GM12878 (cell line): ENCODE results near the gene MGAT1. TPM values are rescaled to one million over a fixed set of nuclear protein-coding genes. Genes with fewer than 3 reads are reported as not detected.

Experiments used
- ATAC-seq: fragments of 200-7000 bp; cut with Tn5 transposase; 3 replicates; pipeline ENCODE4 v1.9.1; 2020; ENCODE audit warnings: mild to moderate bottlenecking, moderate library complexity
- BruUV-seq: library from RNA; stranded (reverse); fragments of 400-500 nt; replicated peaks from 2 replicates; lab custom pipeline; 2021; lab: Mats Ljungman, UMichigan
- CTCF ChIA-PET: fragments of 300-600 bp; sonication (Branson Sonifier 250); formaldehyde crosslinking; extraction: SDS; loops from one replicate; lab custom pipeline; 2021; ENCODE audit warnings: inconsistent platforms; lab: Yijun Ruan, JAX
- POLR2A ChIA-PET: fragments of 350-600 bp; formaldehyde crosslinking; extraction: SDS; loops from one replicate; lab custom pipeline; 2021; ENCODE audit warnings: inconsistent platforms; lab: Charles Lee
- RAD21 ChIA-PET: fragments of 300-600 bp; sonication (Branson Sonifier 250); formaldehyde crosslinking; loops from one replicate; lab custom pipeline; 2023; ENCODE audit warnings: antibody characterized with exemption; ENCODE audit not compliant: unreplicated experiment; lab: Charles Lee
- SMC1A ChIA-PET: fragments of 300-600 bp; sonication (Branson Sonifier 250); formaldehyde crosslinking; loops from one replicate; lab custom pipeline; 2023; ENCODE audit not compliant: unreplicated experiment, uncharacterized antibody; lab: Charles Lee
- DNase-seq: peaks from one replicate; pipeline ENCODE4 v3.0.0-alpha.2; 2011; ENCODE audit warnings: low read depth, low spot score
- FAIRE-seq: peaks from 3 replicates; lab custom pipeline; 2011; peaks lifted over from hg19 to GRCh38; lab: Jason Lieb, UNC
- H2AFZ ChIP-seq: 2 replicates; pipeline ENCODE4 v1.6.0; 2011; ENCODE audit warnings: low read depth, low read length, control low read depth; ENCODE audit not compliant: control insufficient read depth
- H3K27ac ChIP-seq: 2 replicates; pipeline ENCODE4 v1.5.1; 2011; ENCODE audit warnings: control low read depth; ENCODE audit not compliant: control insufficient read depth, insufficient read depth
- H3K27me3 ChIP-seq, 2 experiments: replicated peaks in 1 of 2; 2 replicates each; pipeline versions ENCODE4 v1.6.0 to v1.6.1; 2011; ENCODE audit warnings: low read length in 1 of 2; ENCODE audit not compliant: control insufficient read depth in 2 of 2, insufficient read depth in 2 of 2
- H3K36me3 ChIP-seq, 2 experiments: 2 replicates each; pipeline ENCODE4 v1.5.1; 2011; ENCODE audit warnings: low read length in 1 of 2; ENCODE audit not compliant: control insufficient read depth in 2 of 2, insufficient read depth in 2 of 2
- H3K4me1 ChIP-seq: 2 replicates; pipeline ENCODE4 v1.6.1; 2011; ENCODE audit warnings: mild to moderate bottlenecking, low read length, moderate library complexity, mixed read lengths; ENCODE audit not compliant: control insufficient read depth, insufficient read depth
- H3K4me2 ChIP-seq: 2 replicates; pipeline ENCODE4 v1.6.0; 2011; ENCODE audit warnings: control low read depth; ENCODE audit not compliant: control insufficient read depth, insufficient read depth
- H3K4me3 ChIP-seq: fragments of 200-600 bp; sonication (generic); 2 replicates; pipeline ENCODE4 v1.5.1; 2016
- H3K79me2 ChIP-seq: 2 replicates; pipeline ENCODE4 v1.6.0; 2011; ENCODE audit warnings: low read length; ENCODE audit not compliant: control insufficient read depth, insufficient read depth
- H3K9ac ChIP-seq: 2 replicates; pipeline ENCODE4 v1.8.0; 2011; ENCODE audit warnings: low read length, control low read depth, mixed read lengths; ENCODE audit not compliant: control insufficient read depth, insufficient read depth
- H3K9me3 ChIP-seq: replicated peaks from 3 replicates; pipeline ENCODE4 v1.5.1; 2011; ENCODE audit warnings: mild to moderate bottlenecking, low read length; ENCODE audit not compliant: control insufficient read depth, insufficient read depth
- H4K20me1 ChIP-seq: 2 replicates; pipeline ENCODE4 v1.6.0; 2011; ENCODE audit not compliant: control insufficient read depth, insufficient read depth
- ATF3 ChIP-seq: IDR thresholded peaks from 2 replicates; pipeline ENCODE4 v1.6.1; 2011; ENCODE audit warnings: low read depth, mild to moderate bottlenecking, low read length, moderate library complexity, borderline replicate concordance; ENCODE audit errors: extremely low read depth
- EGR1 ChIP-seq, 2 experiments: IDR thresholded peaks; 1 replicate in 1 of 2; 2 replicates in 1 of 2; pipeline ENCODE4 v1.6.1; 2011 to 2012; ENCODE audit warnings: low read depth in 2 of 2, low read length in 2 of 2, borderline replicate concordance in 1 of 2, mild to moderate bottlenecking in 1 of 2, moderate library complexity in 1 of 2
- ESRRA ChIP-seq: IDR thresholded peaks from 2 replicates; pipeline ENCODE4 v1.6.1; 2012; ENCODE audit warnings: mild to moderate bottlenecking, low read length, improper control_type of control experiment
- FOXK2 ChIP-seq: fragments of 450-650 bp; IDR thresholded peaks from 2 replicates; pipeline ENCODE4 v1.6.1; 2017; ENCODE audit warnings: mild to moderate bottlenecking, moderate library complexity
- GABPA ChIP-seq: IDR thresholded peaks from 2 replicates; pipeline ENCODE4 v1.6.1; 2014; ENCODE audit warnings: antibody characterized with exemption, low read depth, mild to moderate bottlenecking, inconsistent platforms
- PML ChIP-seq: IDR thresholded peaks from 2 replicates; pipeline ENCODE4 v1.6.1; 2012; ENCODE audit warnings: low read length, inconsistent platforms
- POLR2AphosphoS5 ChIP-seq: IDR thresholded peaks from 2 replicates; pipeline ENCODE4 v1.6.1; 2011; ENCODE audit warnings: mild to moderate bottlenecking, low read length, inconsistent platforms
- POU2F2 ChIP-seq: IDR thresholded peaks from 3 replicates; pipeline ENCODE4 v1.6.1; 2011; ENCODE audit warnings: low read depth, mild to moderate bottlenecking, low read length, borderline replicate concordance
- RUNX3 ChIP-seq: IDR thresholded peaks from 2 replicates; pipeline ENCODE4 v1.6.1; 2012; ENCODE audit warnings: low read length, inconsistent platforms
- TCF3 ChIP-seq: IDR thresholded peaks from 2 replicates; pipeline ENCODE4 v1.6.1; 2012; ENCODE audit warnings: low read depth, mild to moderate bottlenecking, low read length, borderline replicate concordance; ENCODE audit not compliant: insufficient read depth
- USF1 ChIP-seq: IDR thresholded peaks from 2 replicates; pipeline ENCODE4 v1.6.1; 2011; ENCODE audit warnings: borderline replicate concordance, low read depth, mild to moderate bottlenecking, moderate library complexity, mixed read lengths, low read length; ENCODE audit not compliant: insufficient read depth; ENCODE audit errors: extremely low read length
- WRNIP1 ChIP-seq: IDR thresholded peaks from 2 replicates; pipeline ENCODE4 v1.6.1; 2011; ENCODE audit warnings: low read depth, low read length, improper control_type of control experiment, borderline replicate concordance
- WGBS: methylation state at CpG from one replicate; pipeline ENCODE4 v1.1.6; 2016; ENCODE audit warnings: low lambda C conversion rate; ENCODE audit not compliant: insufficient replicate concordance, insufficient coverage; ENCODE audit errors: missing lambda C conversion rate; 5-methylcytosine and 5-hydroxymethylcytosine counted together
- in situ Hi-C: fragments of 300-500 bp; cut with MboI; formaldehyde crosslinking; loops from 9 replicates; pipeline ENCODE4 v1.14.3; 2018; ENCODE audit warnings: mixed read lengths
- intact Hi-C: fragments of 100-400 bp; cut with micrococcal nuclease; formaldehyde crosslinking; loops from one replicate; pipeline ENCODE4 v1.14.2; 2022; ENCODE audit not compliant: unreplicated experiment
- polyA plus RNA-seq, 11 experiments: library from polyadenylated mRNA; depleted of rRNA in 4 of 11; unstranded in 6 of 11; stranded (reverse) in 5 of 11; fragments of >200 nt; fragmentation: Nextera tagmentation in 4 of 11; fragmentation: Illumina TruSeq in 1 of 11; extraction: Ambion mirVana in 4 of 11; extraction: Trizol in 1 of 11; gene quantifications; 1 replicate in 1 of 11; 2 replicates in 10 of 11; pipeline versions ENCODE4 v1.2.1 to v1.2.3, GENCODE V29; 2011 to 2016; ENCODE audit warnings: inconsistent platforms in 2 of 11, missing spikeins in 2 of 11, low read depth in 1 of 11
- total RNA-seq, 4 experiments: library from RNA; depleted of rRNA in 3 of 4; stranded (reverse); fragments of >200 nt in 3 of 4; fragmentation: Illumina TruSeq in 1 of 4; extraction: Trizol in 1 of 4; gene quantifications; 2 replicates each; pipeline versions ENCODE4 v1.2.1 to v1.2.3, GENCODE V29; 2013 to 2021
- TF ChIP-seq, protein P1 (sequence below): fragments of 450-650 bp; IDR thresholded peaks from 2 replicates; pipeline ENCODE4 v1.6.1; 2017; ENCODE audit warnings: mild to moderate bottlenecking, low read depth, inconsistent platforms; ENCODE audit not compliant: poor library complexity, severe bottlenecking
- TF ChIP-seq, protein P2 (sequence below): IDR thresholded peaks from 2 replicates; pipeline ENCODE4 v1.6.1; 2011; ENCODE audit warnings: mild to moderate bottlenecking, low read depth, low read length, moderate library complexity; ENCODE audit not compliant: insufficient replicate concordance

The MGAT1 gene
- total and polyA plus RNA-seq, 10 of the 15 experiments (the other 5 are each of a cell fraction or from before 2014, with no cell fraction given), result 3.1 to 88.4 (median 62.7) TPM

DNA sequence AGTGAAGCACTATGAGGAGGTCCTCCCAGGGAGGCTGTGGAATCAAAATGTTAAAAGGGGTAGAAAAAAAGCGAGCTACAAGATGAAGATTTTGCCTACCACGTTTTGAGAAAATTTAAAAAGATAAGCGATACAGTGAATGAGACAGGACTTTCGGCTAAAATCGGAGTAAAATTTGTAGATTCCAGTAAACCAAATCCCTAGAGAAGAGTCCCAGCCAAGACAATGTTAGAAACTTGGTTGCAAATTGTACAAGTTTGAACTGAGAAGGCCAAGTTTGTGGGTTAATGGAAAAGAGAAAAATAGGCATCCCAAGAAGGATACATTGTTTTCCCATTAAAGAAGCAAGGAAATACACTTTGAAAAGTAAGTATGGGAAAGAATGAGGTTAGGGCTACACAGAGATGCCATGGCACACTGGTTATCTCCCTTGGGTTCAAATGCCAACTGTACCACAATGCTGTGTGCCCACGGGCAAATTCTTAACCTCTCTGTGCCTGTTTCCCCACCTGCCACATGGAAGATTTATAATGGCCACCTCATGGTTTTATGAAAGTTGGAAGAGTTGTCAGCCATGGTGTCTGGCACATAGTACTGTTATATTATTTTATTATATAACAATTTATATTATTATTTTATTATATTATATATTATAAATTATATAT, 16.2 kb upstream of the MGAT1 start (continued):
- TF ChIP-seq, protein P1, sequence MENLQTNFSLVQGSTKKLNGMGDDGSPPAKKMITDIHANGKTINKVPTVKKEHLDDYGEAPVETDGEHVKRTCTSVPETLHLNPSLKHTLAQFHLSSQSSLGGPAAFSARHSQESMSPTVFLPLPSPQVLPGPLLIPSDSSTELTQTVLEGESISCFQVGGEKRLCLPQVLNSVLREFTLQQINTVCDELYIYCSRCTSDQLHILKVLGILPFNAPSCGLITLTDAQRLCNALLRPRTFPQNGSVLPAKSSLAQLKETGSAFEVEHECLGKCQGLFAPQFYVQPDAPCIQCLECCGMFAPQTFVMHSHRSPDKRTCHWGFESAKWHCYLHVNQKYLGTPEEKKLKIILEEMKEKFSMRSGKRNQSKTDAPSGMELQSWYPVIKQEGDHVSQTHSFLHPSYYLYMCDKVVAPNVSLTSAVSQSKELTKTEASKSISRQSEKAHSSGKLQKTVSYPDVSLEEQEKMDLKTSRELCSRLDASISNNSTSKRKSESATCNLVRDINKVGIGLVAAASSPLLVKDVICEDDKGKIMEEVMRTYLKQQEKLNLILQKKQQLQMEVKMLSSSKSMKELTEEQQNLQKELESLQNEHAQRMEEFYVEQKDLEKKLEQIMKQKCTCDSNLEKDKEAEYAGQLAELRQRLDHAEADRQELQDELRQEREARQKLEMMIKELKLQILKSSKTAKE, result no peak

DNA sequence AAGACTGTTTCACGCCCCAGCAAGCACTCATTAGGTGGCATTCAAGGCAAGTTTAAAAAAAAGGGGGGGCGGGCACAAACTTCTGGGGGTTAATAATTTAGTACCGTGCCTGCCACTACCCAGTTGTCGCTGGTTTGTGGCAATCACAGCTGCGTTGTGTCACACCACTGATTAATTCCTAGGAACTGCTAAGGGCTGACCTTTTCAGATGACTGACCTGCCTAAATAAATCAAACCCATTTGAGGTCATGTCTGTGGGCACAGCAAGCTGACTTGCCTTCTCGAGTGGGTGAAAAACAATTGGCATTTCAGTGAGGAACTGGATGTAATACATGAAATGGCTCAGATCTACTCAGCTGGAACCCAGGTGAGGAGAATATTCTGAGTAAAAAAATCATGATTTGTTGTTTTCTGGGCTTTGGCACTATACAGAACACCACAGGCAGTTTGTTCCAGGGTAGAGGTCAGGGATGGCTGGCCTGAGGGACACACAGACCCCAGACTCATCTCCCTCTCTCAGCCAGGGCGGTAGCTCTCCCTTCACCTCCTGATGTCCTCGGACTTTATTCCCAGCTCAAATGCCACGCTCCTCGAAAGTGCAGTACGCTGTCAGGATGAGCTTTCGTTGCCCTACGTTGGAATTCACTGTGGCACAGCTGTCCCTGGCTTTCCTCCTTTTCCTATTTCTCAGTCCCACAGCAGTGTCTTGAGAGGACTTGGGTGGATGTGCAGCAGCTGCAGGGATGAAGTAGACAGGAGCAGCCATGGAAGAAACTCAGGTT, 15.5 kb upstream of the MGAT1 start:
- Histone ChIP-seq H3K4me3 (no peak overlapping the region), H3K79me2 (no peaks in the 10 kb centered on the region), H3K27ac (0 out of 2 replicates have a peak overlapping the region, but pooled peaks have one; percentile 9), H3K9ac (no peak overlapping the region; the same call in 1 of the 2 replicates), H3K4me1 (peaks cover 63% of the 10 kb centered on the region), H3K4me2 (no peak overlapping the region), H3K27me3 (no peaks in the 10 kb centered on the region), H3K36me3 (no peaks in the 10 kb centered on the region), H3K9me3 (no peaks in the 10 kb centered on the region), H2AFZ (peak overlapping the region; percentile 49), H4K20me1 (no peaks in the 10 kb centered on the region)
- POLR2A ChIA-PET, result interaction anchor here (1.5 to 3.8 kb wide), 4 partner anchors 9 to 15 kb away, joined by 5 to 41 read pairs (median 8); partner anchors contain the start of gene MGAT1
- DNase-seq, result no peak
- peak; percentile 55 for ATAC-seq
- no TSS peak for BruUV-seq
- RAD21 ChIA-PET, result interaction anchor here (1.3 to 9.0 kb wide), 3 partner anchors 10 to 15 kb away, joined by 4 to 70 read pairs (median 8); no protein-coding TSS in a partner anchor
- intact Hi-C loops (no loop called here), in situ Hi-C loops (loop anchor here (25.0 kb wide), 1 partner anchor 1006 kb away; the partner anchor contains the start of genes MGAT4B and SQSTM1)
- FAIRE-seq, result no peak
- CTCF ChIA-PET, result interaction anchor here (0.6 to 2.7 kb wide), 5 partner anchors 10 to 52 kb away, joined by 3 to 7 read pairs (median 6); no protein-coding TSS in a partner anchor
- 52% methylated on average over 13 of the region's 13 CpGs for WGBS
- SMC1A ChIA-PET, result interaction anchor here (0.6 to 3.8 kb wide), 4 partner anchors 8 to 13 kb away, joined by 3 to 22 read pairs (median 8); no protein-coding TSS in a partner anchor
- no peak for TF ChIP-seq ESRRA
- TF ChIP-seq ATF3, result no peak
- TF ChIP-seq, protein P2, sequence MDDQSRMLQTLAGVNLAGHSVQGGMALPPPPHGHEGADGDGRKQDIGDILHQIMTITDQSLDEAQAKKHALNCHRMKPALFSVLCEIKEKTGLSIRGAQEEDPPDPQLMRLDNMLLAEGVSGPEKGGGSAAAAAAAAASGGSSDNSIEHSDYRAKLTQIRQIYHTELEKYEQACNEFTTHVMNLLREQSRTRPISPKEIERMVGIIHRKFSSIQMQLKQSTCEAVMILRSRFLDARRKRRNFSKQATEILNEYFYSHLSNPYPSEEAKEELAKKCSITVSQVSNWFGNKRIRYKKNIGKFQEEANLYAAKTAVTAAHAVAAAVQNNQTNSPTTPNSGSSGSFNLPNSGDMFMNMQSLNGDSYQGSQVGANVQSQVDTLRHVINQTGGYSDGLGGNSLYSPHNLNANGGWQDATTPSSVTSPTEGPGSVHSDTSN, result peak; percentile 34
- no peak for TF ChIP-seq POLR2AphosphoS5
- no peak for TF ChIP-seq WRNIP1
- no peak for TF ChIP-seq GABPA
- no peak for TF ChIP-seq USF1
- TF ChIP-seq RUNX3, result no peak
- TF ChIP-seq PML, result no peak
- TF ChIP-seq FOXK2, result no peak
- no peak for TF ChIP-seq EGR1 (IDR thresholded peaks at IDR 0.05; ENCODE audit: borderline replicate concordance in 1 of 2, low read depth in 2 of 2, low read length in 2 of 2)
- TF ChIP-seq POU2F2, result no peak
- TF ChIP-seq TCF3, result peak; percentile 24; the same call in 1 of the 2 replicates
